Gastrocnemius medialis (tissue), 4 donors: ENCODE measurements around the gene RAB17. TPM values are rescaled to one million over a fixed set of nuclear protein-coding genes. Genes with fewer than 3 reads are reported as not detected.

ENCODE experiments used
- ATAC-seq, 2 donors: fragments of 150-250 bp; one replicate each; pipeline ENCODE4 v1.9.1; 2016
- DNase-seq, 2 donors: peaks; one replicate each; pipeline ENCODE4 v3.0.0-alpha.2; 2019
- H3K27ac ChIP-seq, 4 donors: fragments of 200-600 bp; sonication (generic); 1 replicate in 1 of 4; 2 replicates in 3 of 4; pipeline ENCODE4 v1.5.1; 2016 to 2018; ENCODE audit warnings: mild to moderate bottlenecking in 2 of 4, moderate library complexity in 1 of 4
- H3K27me3 ChIP-seq, 3 donors: fragments of 200-600 bp; sonication (generic) in 2 of 3; 1 replicate in 1 of 3; 2 replicates in 2 of 3; pipeline versions ENCODE4 v1.5.1 to v1.6.0; 2016 to 2019; ENCODE audit warnings: mild to moderate bottlenecking in 1 of 3, moderate library complexity in 1 of 3
- H3K36me3 ChIP-seq, 2 donors: fragments of 200-600 bp; sonication (generic) in 1 of 2; one replicate each; pipeline ENCODE4 v1.5.1; 2017 to 2018
- H3K4me1 ChIP-seq, 2 donors: fragments of 200-600 bp; sonication (generic) in 1 of 2; one replicate each; pipeline ENCODE4 v1.5.1; 2016 to 2017; ENCODE audit warnings: mild to moderate bottlenecking in 2 of 2
- H3K4me3 ChIP-seq, 4 donors: fragments of 200-600 bp; sonication (generic) in 3 of 4; 1 replicate in 1 of 4; 2 replicates in 3 of 4; pipeline ENCODE4 v1.5.1; 2016 to 2019; ENCODE audit warnings: mild to moderate bottlenecking in 2 of 4
- H3K9me3 ChIP-seq, 3 donors: fragments of 200-600 bp; sonication (generic) in 2 of 3; 1 replicate in 1 of 3; 2 replicates in 2 of 3; pipeline ENCODE4 v1.5.1; 2016 to 2019
- POLR2A ChIP-seq, 2 donors: fragments of 450-650 bp; IDR thresholded peaks; one replicate each; pipeline ENCODE4 v1.6.1; 2017; ENCODE audit warnings: antibody characterized with exemption in 2 of 2, mild to moderate bottlenecking in 2 of 2, moderate library complexity in 2 of 2
- in situ Hi-C, 4 donors: fragments of 200-750 bp; cut with MboI; loops; one replicate each; pipeline versions ENCODE4 v1.15.0 to v1.8.0; 2017; ENCODE audit warnings: low sequenced_read_pairs in 4 of 4
- intact Hi-C: fragments of 100-400 bp; cut with DNase I; formaldehyde crosslinking; loops from one replicate; pipeline ENCODE4 v1.15.1; 2023; ENCODE audit warnings: low total_unique reads
- total RNA-seq, 4 donors: library from RNA; depleted of rRNA; stranded (reverse); fragments of >200 nt; gene quantifications; one replicate each; pipeline versions ENCODE4 v1.1.0 to v1.2.3, GENCODE V29; 2016
- TF ChIP-seq, protein P1 (sequence below), 5 experiments: fragments of 450-650 bp in 3 of 5; fragments of 200-600 bp in 2 of 5; sonication (generic) in 2 of 5; IDR thresholded peaks in 4 of 5; conservative IDR thresholded peaks in 1 of 5; 1 replicate in 4 of 5; 2 replicates in 1 of 5; pipeline ENCODE4 v1.5.1; 2016 to 2019; ENCODE audit warnings: antibody characterized with exemption in 5 of 5, mild to moderate bottlenecking in 3 of 5, moderate library complexity in 3 of 5

RAB17 gene
- total RNA-seq, 4 donors from 2014 or later, result 0.42 to 1.3 TPM; not detected in 2

DNA sequence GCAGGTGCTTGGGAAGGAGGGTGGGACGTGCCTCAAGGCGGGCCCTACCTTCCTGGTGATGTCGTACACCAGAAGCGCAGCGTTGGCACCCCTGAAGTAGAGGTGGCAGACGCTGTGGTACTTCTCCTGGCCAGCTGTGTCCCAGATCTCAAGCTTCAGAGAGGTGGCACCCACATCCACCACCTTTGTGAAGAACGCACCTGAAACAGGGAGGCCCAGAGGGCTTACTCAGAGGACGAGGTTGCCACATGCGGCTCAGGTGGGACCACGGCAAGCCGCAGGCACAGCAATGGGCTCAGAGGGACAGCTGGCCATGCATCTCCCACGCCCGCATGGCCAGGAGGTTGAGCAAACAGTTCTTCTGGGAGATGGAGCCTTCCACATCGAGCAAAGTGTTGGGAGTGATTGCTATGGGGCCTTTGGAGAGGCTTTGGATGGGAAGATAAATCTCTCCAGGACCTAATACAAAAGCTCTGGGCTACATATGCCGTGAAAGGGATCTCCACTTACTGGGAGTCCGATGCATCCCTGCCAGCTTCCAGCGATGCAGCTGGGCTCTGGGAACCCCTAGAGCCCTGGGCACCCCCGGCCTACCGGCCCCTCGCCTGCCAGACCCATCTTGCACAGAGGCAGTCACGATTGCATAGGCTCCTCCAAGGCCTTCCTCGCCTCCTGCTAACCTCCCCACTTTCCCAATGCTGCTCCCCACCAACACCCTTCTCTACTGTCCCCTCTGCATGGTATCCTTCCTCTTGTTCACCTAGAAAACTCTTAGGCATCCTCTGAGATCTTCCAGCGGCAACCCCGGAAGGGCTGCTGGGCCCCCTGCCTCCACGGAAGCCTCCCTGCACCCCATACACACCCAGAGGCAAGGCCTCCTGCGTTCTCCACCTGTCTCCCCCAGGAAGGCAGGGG, 12.3 kb downstream of the RAB17 start:
- H3K27ac ChIP-seq, result no peak overlapping the region
- H3K36me3 ChIP-seq, result no peaks in the 10 kb centered on the region
- ATAC-seq, result no peak
- intact Hi-C loops (no loop called here), in situ Hi-C loops (loop anchor here in 1 of 4 donors (10.0 kb wide), 1 partner anchor 473 kb away; no protein-coding TSS in a partner anchor)
- H3K4me1 ChIP-seq, result peaks cover 12 to 14% of the 10 kb centered on the region in 2 donors
- H3K9me3 ChIP-seq, result no peaks in the 10 kb centered on the region
- TF ChIP-seq, protein P1, sequence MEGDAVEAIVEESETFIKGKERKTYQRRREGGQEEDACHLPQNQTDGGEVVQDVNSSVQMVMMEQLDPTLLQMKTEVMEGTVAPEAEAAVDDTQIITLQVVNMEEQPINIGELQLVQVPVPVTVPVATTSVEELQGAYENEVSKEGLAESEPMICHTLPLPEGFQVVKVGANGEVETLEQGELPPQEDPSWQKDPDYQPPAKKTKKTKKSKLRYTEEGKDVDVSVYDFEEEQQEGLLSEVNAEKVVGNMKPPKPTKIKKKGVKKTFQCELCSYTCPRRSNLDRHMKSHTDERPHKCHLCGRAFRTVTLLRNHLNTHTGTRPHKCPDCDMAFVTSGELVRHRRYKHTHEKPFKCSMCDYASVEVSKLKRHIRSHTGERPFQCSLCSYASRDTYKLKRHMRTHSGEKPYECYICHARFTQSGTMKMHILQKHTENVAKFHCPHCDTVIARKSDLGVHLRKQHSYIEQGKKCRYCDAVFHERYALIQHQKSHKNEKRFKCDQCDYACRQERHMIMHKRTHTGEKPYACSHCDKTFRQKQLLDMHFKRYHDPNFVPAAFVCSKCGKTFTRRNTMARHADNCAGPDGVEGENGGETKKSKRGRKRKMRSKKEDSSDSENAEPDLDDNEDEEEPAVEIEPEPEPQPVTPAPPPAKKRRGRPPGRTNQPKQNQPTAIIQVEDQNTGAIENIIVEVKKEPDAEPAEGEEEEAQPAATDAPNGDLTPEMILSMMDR (IDR thresholded peaks at IDR 0.05 in 4 of 5, conservative IDR thresholded peaks at IDR 0.05 in 1 of 5), result no peak
- TF ChIP-seq POLR2A (IDR thresholded peaks at IDR 0.05), result no peak
- H3K27me3 ChIP-seq, result no peaks in the 10 kb centered on the region
- DNase-seq, result no peak
- no peak overlapping the region for H3K4me3 ChIP-seq

DNA sequence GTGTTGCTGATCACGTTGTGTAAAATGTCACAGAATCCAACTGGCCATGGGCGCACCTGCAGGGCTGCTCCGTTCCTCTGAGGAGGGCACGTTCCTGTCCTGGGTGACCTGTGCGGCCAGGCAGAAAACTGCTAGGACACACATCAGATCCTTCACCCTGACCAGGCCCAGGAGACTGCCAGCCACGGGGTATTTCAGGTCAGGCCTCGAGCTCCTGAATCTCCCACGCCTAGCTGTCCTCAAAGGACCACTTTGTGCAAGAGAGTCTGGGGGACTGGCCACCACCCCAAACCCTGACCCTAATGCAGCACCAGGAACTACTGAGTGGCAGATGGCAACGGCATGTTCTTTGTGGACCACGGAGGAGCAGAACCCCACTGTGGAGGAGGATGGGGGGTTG, 13.1 kb downstream of the RAB17 start:
- no peaks in the 10 kb centered on the region for H3K9me3 ChIP-seq
- no peak for DNase-seq
- no peaks in the 10 kb centered on the region for H3K27me3 ChIP-seq
- in situ Hi-C loops, result loop anchor here in 1 of 4 donors (10.0 kb wide), 1 partner anchor 473 kb away; no protein-coding TSS in a partner anchor
- no peak for TF ChIP-seq POLR2A (IDR thresholded peaks at IDR 0.05)
- TF ChIP-seq, protein P1 (IDR thresholded peaks at IDR 0.05 in 4 of 5, conservative IDR thresholded peaks at IDR 0.05 in 1 of 5), result no peak
- peaks cover 15 to 16% of the 10 kb centered on the region in 2 donors for H3K4me1 ChIP-seq
- intact Hi-C loops, result no loop called here
- no peak for ATAC-seq
- no peaks in the 10 kb centered on the region for H3K36me3 ChIP-seq
- H3K4me3 ChIP-seq, result no peak overlapping the region
- no peak overlapping the region for H3K27ac ChIP-seq

DNA sequence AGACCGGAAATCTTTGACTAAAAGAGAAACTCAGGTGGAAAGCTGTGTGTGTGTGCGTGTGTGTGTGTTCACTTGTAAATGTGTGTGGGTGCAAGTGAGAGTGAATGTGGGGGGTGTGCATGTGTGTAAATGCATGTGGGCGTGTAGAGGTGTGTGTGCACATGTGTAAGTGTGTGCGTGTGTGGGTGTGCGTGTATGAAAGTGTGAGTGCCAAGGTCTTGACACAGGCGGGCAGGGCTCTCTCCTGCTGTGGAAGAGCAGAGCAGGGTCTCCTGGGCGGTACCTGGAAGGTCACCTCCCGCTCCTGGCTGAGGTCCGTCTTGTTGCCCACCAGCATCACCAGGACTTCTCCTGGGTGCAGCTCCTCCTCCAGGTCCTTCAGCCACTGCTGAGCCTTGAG, 13.6 kb downstream of the RAB17 start:
- in situ Hi-C loops (loop anchor here in 1 of 4 donors (10.0 kb wide), 1 partner anchor 472 kb away; no protein-coding TSS in a partner anchor), intact Hi-C loops (no loop called here)
- no peak for ATAC-seq

DNA sequence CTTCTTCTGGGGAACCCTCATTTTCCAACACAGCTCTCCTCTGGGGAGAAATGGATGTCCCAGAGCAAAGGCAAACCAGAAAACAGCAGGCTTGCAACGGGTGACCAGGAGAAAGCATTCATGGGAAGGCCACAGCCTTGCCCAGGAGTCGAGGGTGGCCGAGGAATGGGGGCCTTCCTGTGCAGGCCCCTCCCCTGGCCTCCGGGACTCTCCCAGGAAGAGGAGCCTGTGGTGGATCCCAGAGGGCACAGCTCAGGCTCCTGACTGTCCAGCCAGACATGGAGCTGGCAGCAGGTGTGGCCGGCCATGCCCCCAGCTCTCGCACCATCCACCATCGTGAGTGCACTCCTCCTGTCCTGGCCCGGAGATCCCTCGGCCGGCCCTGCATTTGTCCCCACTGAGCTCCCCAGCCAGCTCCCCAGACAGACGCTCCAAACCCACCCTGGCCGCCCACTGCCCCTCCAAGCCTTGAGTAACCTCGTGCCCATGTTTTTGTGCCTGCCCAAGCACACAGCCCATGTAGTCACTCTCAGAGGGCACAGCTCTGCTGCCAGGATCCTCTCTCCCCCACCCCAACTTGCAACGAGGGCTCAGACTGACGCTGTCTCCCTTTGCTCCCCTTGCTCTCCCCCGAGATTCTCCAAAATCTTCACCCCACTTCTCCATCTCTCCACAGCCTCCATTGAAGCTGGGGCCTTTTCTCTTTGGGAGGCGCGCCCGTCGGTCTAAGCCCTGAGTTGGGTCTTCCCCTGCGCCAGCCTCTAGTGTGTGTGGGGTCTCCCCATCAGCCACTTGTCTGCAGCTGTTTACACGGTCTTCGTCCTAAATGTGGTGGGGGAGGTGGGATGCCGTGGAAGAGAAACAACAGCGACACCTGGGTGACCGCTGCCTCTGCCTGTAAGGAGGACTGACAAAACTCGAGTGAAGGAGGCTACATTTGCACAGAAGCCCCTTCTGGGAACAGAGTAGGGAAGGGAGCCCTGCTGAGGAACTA, 14.4 kb downstream of the RAB17 start:
- Histone ChIP-seq H3K9me3 (no peaks in the 10 kb centered on the region), H3K27ac (no peak overlapping the region), H3K4me1 (peaks cover 13 to 15% of the 10 kb centered on the region in 2 donors), H3K27me3 (no peaks in the 10 kb centered on the region), H3K36me3 (no peaks in the 10 kb centered on the region), H3K4me3 (no peak overlapping the region)
- TF ChIP-seq, protein P1 (IDR thresholded peaks at IDR 0.05 in 4 of 5, conservative IDR thresholded peaks at IDR 0.05 in 1 of 5), result no peak
- TF ChIP-seq POLR2A (IDR thresholded peaks at IDR 0.05), result no peak
- in situ Hi-C loops, result loop anchor here in 1 of 4 donors (10.0 kb wide), 1 partner anchor 471 kb away; no protein-coding TSS in a partner anchor
- DNase-seq (no peak), ATAC-seq (no peak)
- intact Hi-C loops, result no loop called here

More for the DNA sequence above, 13.6 kb downstream of the RAB17 start:
- H3K27me3 ChIP-seq, result no peaks in the 10 kb centered on the region
- TF ChIP-seq POLR2A (IDR thresholded peaks at IDR 0.05), result no peak
- TF ChIP-seq, protein P1 (IDR thresholded peaks at IDR 0.05 in 4 of 5, conservative IDR thresholded peaks at IDR 0.05 in 1 of 5), result no peak
- no peak overlapping the region for H3K27ac ChIP-seq
- no peak overlapping the region for H3K4me3 ChIP-seq
- peaks cover 14 to 16% of the 10 kb centered on the region in 2 donors for H3K4me1 ChIP-seq
- H3K36me3 ChIP-seq, result no peaks in the 10 kb centered on the region
- DNase-seq, result no peak
- no peaks in the 10 kb centered on the region for H3K9me3 ChIP-seq
